MM.1S (cell line): ENCODE data around the gene BMERB1.
"Not testable (repeated sequence)": the region's sequence is repeated elsewhere in the genome, so short reads cannot be mapped to it uniquely, and the experiment has no call there.

Experiments used
- EZH2 ChIP-seq: fragments of 300-600 bp; sonication (generic); optimal IDR thresholded peaks from 2 replicates; pipeline ENCODE3; 2017; ENCODE audit warnings: low read depth, mild to moderate bottlenecking, antibody characterized with exemption, low read length, mixed read lengths
- TF ChIP-seq, protein P1 (sequence below): fragments of 300-600 bp; sonication (generic); IDR thresholded peaks from 2 replicates; pipeline ENCODE4 v1.5.1; 2016; ENCODE audit warnings: antibody characterized with exemption, low read length, mixed read lengths

GRCh38 chr16:15453296-15453695 is 18.9 kb downstream of the BMERB1 start:
- TF ChIP-seq, protein P1, sequence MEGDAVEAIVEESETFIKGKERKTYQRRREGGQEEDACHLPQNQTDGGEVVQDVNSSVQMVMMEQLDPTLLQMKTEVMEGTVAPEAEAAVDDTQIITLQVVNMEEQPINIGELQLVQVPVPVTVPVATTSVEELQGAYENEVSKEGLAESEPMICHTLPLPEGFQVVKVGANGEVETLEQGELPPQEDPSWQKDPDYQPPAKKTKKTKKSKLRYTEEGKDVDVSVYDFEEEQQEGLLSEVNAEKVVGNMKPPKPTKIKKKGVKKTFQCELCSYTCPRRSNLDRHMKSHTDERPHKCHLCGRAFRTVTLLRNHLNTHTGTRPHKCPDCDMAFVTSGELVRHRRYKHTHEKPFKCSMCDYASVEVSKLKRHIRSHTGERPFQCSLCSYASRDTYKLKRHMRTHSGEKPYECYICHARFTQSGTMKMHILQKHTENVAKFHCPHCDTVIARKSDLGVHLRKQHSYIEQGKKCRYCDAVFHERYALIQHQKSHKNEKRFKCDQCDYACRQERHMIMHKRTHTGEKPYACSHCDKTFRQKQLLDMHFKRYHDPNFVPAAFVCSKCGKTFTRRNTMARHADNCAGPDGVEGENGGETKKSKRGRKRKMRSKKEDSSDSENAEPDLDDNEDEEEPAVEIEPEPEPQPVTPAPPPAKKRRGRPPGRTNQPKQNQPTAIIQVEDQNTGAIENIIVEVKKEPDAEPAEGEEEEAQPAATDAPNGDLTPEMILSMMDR, result not testable (repeated sequence)
- TF ChIP-seq EZH2, result not testable (repeated sequence)
